Natural killer cell (primary cell): ENCODE data around the gene GRK6. TPM values are rescaled to one million over a fixed set of nuclear protein-coding genes. Genes with fewer than 3 reads are reported as not detected.

Experiments
- ATAC-seq, 3 donors: fragments of 150-1000 bp in 2 of 3; fragments of 200-7000 bp in 1 of 3; cut with Tn5 transposase; 1 replicate in 1 of 3; 2 replicates in 2 of 3; pipeline ENCODE4 v1.10.0; 2021; ENCODE audit warnings: mild to moderate bottlenecking in 2 of 3, moderate library complexity in 2 of 3
- DNase-seq, 2 donors: peaks; one replicate each; pipeline versions ENCODE4 v3.0.0 to v3.0.0-alpha.2; 2013 to 2021; ENCODE audit warnings: mixed read lengths in 1 of 2
- H3K27ac ChIP-seq: one replicate; pipeline ENCODE4 v1.5.1; 2013; ENCODE audit warnings: mild to moderate bottlenecking, low read length
- H3K27me3 ChIP-seq: one replicate; pipeline ENCODE4 v1.6.1; 2013; ENCODE audit warnings: low read length; ENCODE audit not compliant: control insufficient read depth, insufficient read depth
- H3K36me3 ChIP-seq: one replicate; pipeline ENCODE4 v1.6.1; 2013; ENCODE audit warnings: low read length; ENCODE audit not compliant: control insufficient read depth, insufficient read depth
- H3K4me1 ChIP-seq: one replicate; pipeline ENCODE4 v1.6.1; 2013; ENCODE audit warnings: low read length; ENCODE audit not compliant: control insufficient read depth, insufficient read depth
- H3K4me3 ChIP-seq: one replicate; pipeline ENCODE4 v1.5.1; 2013; ENCODE audit warnings: low read length
- H3K9me3 ChIP-seq: one replicate; pipeline ENCODE4 v1.6.1; 2013; ENCODE audit warnings: low read length; ENCODE audit not compliant: control insufficient read depth, insufficient read depth
- H3K27ac Mint-ChIP-seq, 2 donors: one replicate each; pipeline ENCODE4 v1.8.0; 2022; ENCODE audit warnings: mild to moderate bottlenecking in 2 of 2, mixed read lengths in 2 of 2, moderate library complexity in 1 of 2
- H3K27me3 Mint-ChIP-seq, 2 donors: one replicate each; pipeline ENCODE4 v1.8.0; 2022; ENCODE audit warnings: low read depth in 2 of 2, mixed read lengths in 2 of 2
- H3K36me3 Mint-ChIP-seq: one replicate; pipeline ENCODE4 v1.8.0; 2022; ENCODE audit warnings: mixed read lengths
- H3K4me1 Mint-ChIP-seq, 2 donors: one replicate each; pipeline ENCODE4 v1.8.0; 2022; ENCODE audit warnings: mixed read lengths in 2 of 2
- H3K4me3 Mint-ChIP-seq: one replicate; pipeline ENCODE4 v1.8.0; 2022; ENCODE audit warnings: mild to moderate bottlenecking, moderate library complexity, mixed read lengths
- H3K9me3 Mint-ChIP-seq, 2 donors: one replicate each; pipeline ENCODE4 v1.8.0; 2022; ENCODE audit warnings: mixed read lengths in 2 of 2
- WGBS: methylation state at CpG from one replicate; pipeline ENCODE4 v1.1.7; 2013; ENCODE audit warnings: missing lambda C conversion rate; ENCODE audit not compliant: insufficient coverage; 5-methylcytosine and 5-hydroxymethylcytosine counted together
- intact Hi-C: fragments of 100-400 bp; cut with micrococcal nuclease; formaldehyde crosslinking; loops from one replicate; pipeline ENCODE4 v1.14.2; 2022
- total RNA-seq, 4 donors: library from RNA; stranded (reverse); fragments of 120-200 nt in 1 of 4; gene quantifications; one replicate each; pipeline versions ENCODE4 v1.2.3 to v1.2.4, GENCODE V29; 2013 to 2022
- TF ChIP-seq, protein P1 (sequence below): fragments of 200-600 bp; IDR thresholded peaks from one replicate; pipeline ENCODE4 v1.8.0; 2022; ENCODE audit warnings: antibody characterized with exemption

GRK6 gene
- total RNA-seq, 3 donors from 2014 or later (not counting 1 experiment from before 2014, with no cell fraction given) = 173 to 221 (median 190) TPM

DNA sequence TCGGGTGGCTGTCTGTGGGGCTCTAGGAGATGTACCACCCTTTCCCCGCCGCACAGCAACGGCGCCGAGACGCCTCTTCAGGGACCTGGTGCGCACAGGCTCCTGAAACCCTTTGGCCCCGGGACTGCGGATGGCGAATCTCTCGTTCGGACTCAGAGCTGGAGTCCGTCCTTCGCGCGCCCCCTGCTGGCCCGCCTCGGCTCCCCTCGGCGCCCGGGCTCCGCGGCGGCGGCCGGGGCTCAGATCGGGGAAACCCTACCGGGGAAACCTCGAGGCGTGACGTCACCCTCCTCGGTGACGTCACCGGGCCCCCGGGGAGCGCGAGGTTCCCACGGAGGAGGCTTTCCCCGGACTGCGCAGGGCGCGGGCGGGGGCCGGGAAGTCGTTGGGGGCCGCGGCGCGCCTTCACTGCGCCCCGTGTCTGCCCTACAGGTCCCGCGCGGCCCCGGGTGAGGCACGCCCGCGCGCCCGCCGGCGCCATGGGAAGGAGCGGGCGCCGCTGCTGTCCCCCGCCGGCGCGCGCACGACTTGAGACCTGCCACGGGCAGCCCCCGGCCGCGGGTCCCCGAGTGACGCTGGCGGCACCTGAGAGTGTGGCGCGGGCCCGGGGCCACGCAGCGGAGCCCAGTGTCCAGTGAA is 28.0 kb downstream of the GRK6 start:
- no peaks in the 10 kb centered on the region for H3K9me3 ChIP-seq
- TF ChIP-seq, protein P1, sequence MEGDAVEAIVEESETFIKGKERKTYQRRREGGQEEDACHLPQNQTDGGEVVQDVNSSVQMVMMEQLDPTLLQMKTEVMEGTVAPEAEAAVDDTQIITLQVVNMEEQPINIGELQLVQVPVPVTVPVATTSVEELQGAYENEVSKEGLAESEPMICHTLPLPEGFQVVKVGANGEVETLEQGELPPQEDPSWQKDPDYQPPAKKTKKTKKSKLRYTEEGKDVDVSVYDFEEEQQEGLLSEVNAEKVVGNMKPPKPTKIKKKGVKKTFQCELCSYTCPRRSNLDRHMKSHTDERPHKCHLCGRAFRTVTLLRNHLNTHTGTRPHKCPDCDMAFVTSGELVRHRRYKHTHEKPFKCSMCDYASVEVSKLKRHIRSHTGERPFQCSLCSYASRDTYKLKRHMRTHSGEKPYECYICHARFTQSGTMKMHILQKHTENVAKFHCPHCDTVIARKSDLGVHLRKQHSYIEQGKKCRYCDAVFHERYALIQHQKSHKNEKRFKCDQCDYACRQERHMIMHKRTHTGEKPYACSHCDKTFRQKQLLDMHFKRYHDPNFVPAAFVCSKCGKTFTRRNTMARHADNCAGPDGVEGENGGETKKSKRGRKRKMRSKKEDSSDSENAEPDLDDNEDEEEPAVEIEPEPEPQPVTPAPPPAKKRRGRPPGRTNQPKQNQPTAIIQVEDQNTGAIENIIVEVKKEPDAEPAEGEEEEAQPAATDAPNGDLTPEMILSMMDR = peak; percentile 77
- no peaks in the 10 kb centered on the region for H3K27me3 ChIP-seq
- ATAC-seq = peak; percentile 57 to 80 (median 63)
- H3K4me3 ChIP-seq = peak overlapping the region; percentile 45
- H3K4me3 Mint-ChIP-seq = peak overlapping the region; percentile 86
- DNase-seq = peak; percentile 97 to 99
- no peaks in the 10 kb centered on the region for H3K9me3 Mint-ChIP-seq
- peaks cover 15 to 31% of the 10 kb centered on the region in 2 donors for H3K4me1 Mint-ChIP-seq
- H3K36me3 Mint-ChIP-seq = no peaks in the 10 kb centered on the region
- H3K27me3 Mint-ChIP-seq = no peaks in the 10 kb centered on the region
- peak overlapping the region; percentile 91 for H3K27ac ChIP-seq
- intact Hi-C loops = loop anchor here (1.0 to 5.0 kb wide), 5 partner anchors 8 to 152 kb away; partner anchors contain the start of genes GRK6, PRELID1, PRR7 and RAB24
- H3K36me3 ChIP-seq = no peaks in the 10 kb centered on the region
- H3K4me1 ChIP-seq = peaks cover 36% of the 10 kb centered on the region
- peak overlapping the region; percentile 85 to 90 for H3K27ac Mint-ChIP-seq
- WGBS = under 1% methylated on average over 84 of the region's 84 CpGs

DNA sequence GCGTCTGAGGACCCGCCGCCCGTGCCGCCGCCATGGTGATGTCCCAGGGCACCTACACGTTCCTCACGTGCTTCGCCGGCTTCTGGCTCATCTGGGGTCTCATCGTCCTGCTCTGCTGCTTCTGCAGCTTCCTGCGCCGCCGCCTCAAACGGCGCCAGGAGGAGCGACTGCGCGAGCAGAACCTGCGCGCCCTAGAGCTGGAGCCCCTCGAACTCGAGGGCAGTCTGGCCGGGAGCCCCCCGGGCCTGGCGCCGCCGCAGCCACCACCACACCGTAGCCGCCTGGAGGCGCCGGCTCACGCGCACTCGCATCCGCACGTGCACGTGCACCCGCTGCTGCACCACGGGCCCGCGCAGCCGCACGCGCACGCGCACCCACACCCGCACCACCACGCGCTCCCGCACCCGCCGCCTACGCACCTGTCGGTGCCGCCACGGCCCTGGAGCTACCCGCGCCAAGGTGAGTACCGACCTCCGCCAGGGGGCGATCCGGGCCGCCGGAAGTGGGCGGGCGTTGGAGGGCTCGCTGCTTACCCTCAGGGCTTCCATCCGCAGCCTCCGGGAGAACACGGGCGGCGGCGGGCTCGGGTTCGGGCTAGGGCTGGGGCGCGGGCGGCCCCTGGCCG is 28.7 kb downstream of the GRK6 start:
- under 1% methylated on average over 80 of the region's 80 CpGs for WGBS
- Mint-ChIP-seq H3K9me3 (no peaks in the 10 kb centered on the region), H3K27ac (peak overlapping the region; percentile 85 to 90), H3K36me3 (no peaks in the 10 kb centered on the region), H3K27me3 (no peaks in the 10 kb centered on the region), H3K4me3 (peak overlapping the region; percentile 86), H3K4me1 (peaks cover 15 to 31% of the 10 kb centered on the region in 2 donors)
- peak; percentile 44 to 66 (median 52) for ATAC-seq
- peak overlapping the region; percentile 91 for H3K27ac ChIP-seq
- H3K4me3 ChIP-seq = peak overlapping the region; percentile 64
- H3K9me3 ChIP-seq = no peaks in the 10 kb centered on the region
- peak; percentile 89 to 95 for DNase-seq
- no peaks in the 10 kb centered on the region for H3K36me3 ChIP-seq
- TF ChIP-seq, protein P1 = peak; percentile 74
- H3K4me1 ChIP-seq = peaks cover 34% of the 10 kb centered on the region
- intact Hi-C loops = loop anchor here (1.0 to 5.0 kb wide), 2 partner anchors 29 to 153 kb away; partner anchors contain the start of genes GRK6, PRELID1 and RAB24
- no peaks in the 10 kb centered on the region for H3K27me3 ChIP-seq

DNA sequence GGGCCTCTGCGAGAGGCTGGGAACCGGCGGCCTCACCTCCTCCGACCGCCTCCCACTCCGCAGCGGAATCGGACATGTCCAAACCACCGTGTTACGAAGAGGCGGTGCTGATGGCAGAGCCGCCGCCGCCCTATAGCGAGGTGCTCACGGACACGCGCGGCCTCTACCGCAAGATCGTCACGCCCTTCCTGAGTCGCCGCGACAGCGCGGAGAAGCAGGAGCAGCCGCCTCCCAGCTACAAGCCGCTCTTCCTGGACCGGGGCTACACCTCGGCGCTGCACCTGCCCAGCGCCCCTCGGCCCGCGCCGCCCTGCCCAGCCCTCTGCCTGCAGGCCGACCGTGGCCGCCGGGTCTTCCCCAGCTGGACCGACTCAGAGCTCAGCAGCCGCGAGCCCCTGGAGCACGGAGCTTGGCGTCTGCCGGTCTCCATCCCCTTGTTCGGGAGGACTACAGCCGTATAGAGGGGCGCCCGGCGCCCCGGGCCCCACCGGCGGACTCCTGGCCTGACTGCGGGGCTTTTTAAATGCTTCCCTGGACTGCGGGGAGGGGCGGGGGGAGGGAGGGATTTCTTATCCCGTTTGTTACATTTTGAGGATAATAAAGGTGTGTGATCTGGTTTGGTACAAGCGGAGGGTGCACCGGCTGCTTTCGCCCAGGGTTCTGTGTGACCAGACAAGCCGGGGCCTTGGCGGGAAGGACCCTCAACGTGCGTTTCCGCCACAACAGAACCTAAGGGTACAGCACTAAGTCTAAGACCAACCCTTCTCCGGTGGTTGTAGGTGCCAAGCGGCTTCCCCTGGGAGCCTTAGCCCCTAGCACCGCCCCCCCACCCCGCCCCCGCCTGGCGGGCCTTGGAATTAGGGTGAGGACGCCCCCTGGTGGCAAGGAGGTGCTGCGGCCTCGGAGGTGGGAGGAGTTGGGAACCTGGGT is 29.4 kb downstream of the GRK6 start:
- under 1% methylated on average over 76 of the region's 76 CpGs for WGBS
- H3K4me3 ChIP-seq = peak overlapping the region; percentile 64
- no peaks in the 10 kb centered on the region for H3K36me3 Mint-ChIP-seq

More for the DNA sequence above, 29.4 kb downstream of the GRK6 start:
- H3K27me3 Mint-ChIP-seq = no peaks in the 10 kb centered on the region
- H3K27ac ChIP-seq = peak overlapping the region; percentile 88
- H3K9me3 Mint-ChIP-seq = no peaks in the 10 kb centered on the region
- DNase-seq (peak; percentile 89 to 96), ATAC-seq (peak; percentile 32 to 66 (median 39))
- no peaks in the 10 kb centered on the region for H3K36me3 ChIP-seq
- H3K4me1 Mint-ChIP-seq = peaks cover 15 to 26% of the 10 kb centered on the region in 2 donors
- no peaks in the 10 kb centered on the region for H3K27me3 ChIP-seq
- peak overlapping the region; percentile 85 to 90 for H3K27ac Mint-ChIP-seq
- no peaks in the 10 kb centered on the region for H3K9me3 ChIP-seq
- intact Hi-C loops = loop anchor here (1.0 to 5.0 kb wide), 4 partner anchors 30 to 154 kb away; partner anchors contain the start of genes GRK6, PDLIM7, PRELID1 and RAB24
- H3K4me1 ChIP-seq = peaks cover 34% of the 10 kb centered on the region
- TF ChIP-seq, protein P1 = peak; percentile 99
- H3K4me3 Mint-ChIP-seq = peak overlapping the region; percentile 86
